HFF-Myc (cell line): ENCODE data around the gene RPP38.

Source experiments
- DNase-seq: peaks from one replicate; pipeline ENCODE4 v3.0.0-alpha.2; 2011; ENCODE audit warnings: low read depth; ENCODE audit errors: extremely low read depth
- H3K4me3 ChIP-seq: replicated peaks from 2 replicates; pipeline ENCODE4 v1.5.1; 2011; ENCODE audit warnings: low read depth, mild to moderate bottlenecking, control low read depth, low read length
- CTCF ChIP-seq: IDR thresholded peaks from 2 replicates; pipeline ENCODE4 v1.5.1; 2012; ENCODE audit warnings: mild to moderate bottlenecking, low read depth, low read length, control low read depth; ENCODE audit errors: missing control alignments

The RPP38 gene

DNA sequence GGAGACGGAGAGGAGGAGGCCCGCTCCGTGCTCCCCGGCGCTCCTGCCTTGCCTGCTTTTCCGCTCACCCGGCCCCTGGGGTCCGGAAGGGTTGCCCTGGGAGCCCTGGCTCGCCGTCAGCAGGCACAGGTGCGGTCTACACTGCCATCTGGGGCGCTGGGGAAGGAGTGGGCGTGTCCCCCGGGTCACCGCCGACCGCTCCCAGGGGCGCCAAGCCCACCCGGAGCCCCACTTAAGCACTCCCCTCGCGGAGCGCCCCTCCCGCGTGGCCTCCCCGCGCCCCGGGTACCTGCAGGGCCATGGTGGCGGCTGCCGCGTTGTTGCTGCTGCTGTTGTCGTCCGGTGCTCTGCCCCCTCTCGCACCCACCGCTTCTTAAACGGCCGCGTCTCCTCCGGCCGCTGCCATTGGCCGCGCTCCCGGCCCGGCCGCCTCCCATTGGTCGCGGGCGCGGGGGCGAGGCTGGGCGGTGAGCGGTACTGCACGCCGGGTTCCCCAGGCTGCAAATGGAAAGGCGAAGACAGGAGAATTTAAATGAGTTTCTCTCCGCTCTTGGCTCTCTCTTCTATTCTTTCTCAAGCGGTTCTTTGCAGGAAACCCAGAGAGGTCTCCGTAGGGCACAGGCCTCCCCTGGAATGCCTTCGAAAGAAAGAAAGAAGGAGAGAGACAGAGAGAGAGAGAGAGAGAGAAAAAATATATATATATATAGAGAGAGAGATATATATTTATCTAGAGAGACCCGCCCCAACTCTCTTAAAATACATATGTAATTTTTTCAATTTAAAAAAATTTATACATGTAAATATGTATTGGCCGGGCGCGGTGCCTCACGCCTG lies 8.5 kb upstream of the RPP38 start, which contains the start of gene ACBD7:
TSS of gene ACBD7 (minus strand) at position 349 of the 834 bp plus-strand sequence. CDS start at position 301, 48 bp downstream.
- TF ChIP-seq CTCF, result peak; percentile 14
- no peak for DNase-seq
- H3K4me3 ChIP-seq, result peak within 1 kb of the TSS; percentile 56

- TF ChIP-seq CTCF, result no peak
- no peak for DNase-seq
- no peak overlapping the region for H3K4me3 ChIP-seq
Observed at GRCh38 chr10:15091418-15091817, 5.7 kb upstream of the RPP38 start.

GRCh38 chr10:15092855-15093408 lies 4.2 kb upstream of the RPP38 start:
- TF ChIP-seq CTCF, result no peak
- H3K4me3 ChIP-seq, result no peak overlapping the region
- no peak for DNase-seq

GRCh38 chr10:15096661-15097010 lies 519 bp upstream of the RPP38 start:
- no peak for TF ChIP-seq CTCF
- DNase-seq, result no peak
- H3K4me3 ChIP-seq, result peak overlapping the region; percentile 73

DNA sequence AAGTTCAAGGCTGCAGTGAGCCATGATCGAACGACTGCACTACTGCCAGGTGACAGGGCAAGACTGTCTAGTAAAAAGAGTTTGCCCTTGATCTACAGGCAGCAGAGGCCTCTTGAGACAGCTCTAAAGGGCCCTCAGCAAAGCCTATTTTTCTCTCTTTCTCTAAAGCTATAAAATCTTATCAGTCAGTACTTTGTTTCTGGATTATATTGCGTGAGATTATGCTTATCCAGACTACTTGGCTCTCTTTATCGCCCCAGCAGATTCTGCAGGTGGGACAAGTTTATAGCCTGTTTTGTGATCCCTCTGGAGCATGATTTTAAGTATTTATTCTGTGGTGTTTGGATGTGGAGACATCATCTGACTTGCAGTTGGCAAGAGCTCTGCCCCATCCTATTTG lies 2.7 kb downstream of the RPP38 start:
- H3K4me3 ChIP-seq, result 0 out of 2 replicates have a peak overlapping the region, but pooled peaks have one; percentile 73
- no peak for DNase-seq
- no peak for TF ChIP-seq CTCF

DNA sequence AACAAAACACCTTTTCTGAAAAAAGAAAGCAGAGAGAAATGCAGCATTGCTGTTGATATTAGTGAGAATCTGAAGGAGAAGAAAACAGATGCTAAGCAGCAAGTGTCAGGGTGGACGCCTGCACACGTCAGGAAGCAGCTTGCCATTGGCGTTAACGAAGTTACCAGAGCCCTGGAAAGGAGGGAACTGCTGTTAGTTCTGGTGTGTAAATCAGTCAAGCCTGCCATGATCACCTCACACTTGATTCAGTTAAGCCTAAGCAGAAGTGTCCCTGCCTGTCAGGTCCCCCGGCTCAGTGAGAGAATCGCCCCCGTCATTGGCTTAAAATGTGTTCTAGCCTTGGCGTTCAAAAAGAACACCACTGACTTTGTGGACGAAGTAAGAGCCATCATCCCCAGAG lies 6.4 kb downstream of the RPP38 start:
- H3K4me3 ChIP-seq, result no peak overlapping the region
- TF ChIP-seq CTCF, result no peak
- no peak for DNase-seq
